Stimulated activated CD4-positive, alpha-beta T cell treated with anti-CD3 and anti-CD28 coated beads, Interleukin-2, amount 100 ng/mL, for 24 hours (primary cell): ENCODE results near the gene TSPAN11.
"Not testable (repeated sequence)": the region's sequence is repeated elsewhere in the genome, so short reads cannot be mapped to it uniquely, and the experiment has no call there.

ENCODE experiments used
- DNase-seq, 2 donors: peaks; one replicate each; pipeline ENCODE4 v3.0.0-alpha.2; 2020

The TSPAN11 gene

GRCh38 chr12:31021809-31022494, 95.4 kb downstream of the TSPAN11 start:
- DNase-seq: no peak

DNA sequence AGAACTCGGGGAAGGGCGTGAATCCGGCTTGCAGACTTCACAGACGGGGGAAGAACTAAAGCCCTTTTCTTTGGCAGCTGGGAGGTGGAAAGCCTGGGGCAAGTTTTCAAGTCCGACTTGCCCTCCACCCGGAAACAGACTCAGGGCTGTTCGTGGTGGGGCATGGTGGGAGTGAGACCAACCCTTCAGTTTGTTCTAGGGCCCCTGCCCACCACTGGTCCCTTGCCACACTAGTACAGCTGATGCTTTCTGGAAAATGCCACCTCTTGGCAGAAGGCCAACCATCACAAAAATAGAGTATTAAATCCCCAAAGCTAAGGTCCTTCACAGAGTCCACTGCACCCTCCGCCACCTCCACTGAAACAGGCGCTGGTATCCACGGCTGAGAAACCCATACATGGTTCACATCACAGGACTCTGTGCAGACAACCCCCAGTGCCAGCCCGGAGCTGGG, 96.8 kb downstream of the TSPAN11 start:
- no peak for DNase-seq

DNA sequence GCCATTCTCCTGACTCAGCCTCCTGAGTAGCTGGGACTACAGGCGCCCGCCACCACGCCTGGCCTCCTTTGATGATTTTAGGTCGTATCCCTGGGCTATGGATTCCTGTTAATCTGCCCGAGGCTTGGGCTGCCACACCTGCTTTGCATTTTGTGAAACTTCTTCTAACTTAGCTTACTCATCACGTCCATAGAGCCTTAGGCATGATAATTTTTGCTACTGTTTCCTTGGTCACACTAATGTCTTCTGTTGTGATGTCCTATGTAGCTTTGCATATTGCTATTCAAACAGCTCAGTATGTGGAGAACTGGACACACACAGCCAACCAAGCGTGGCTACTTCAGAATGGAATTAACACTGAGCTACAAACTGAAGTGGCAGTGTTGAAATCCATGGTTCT, 99.7 kb downstream of the TSPAN11 start:
- no peak for DNase-seq

DNA sequence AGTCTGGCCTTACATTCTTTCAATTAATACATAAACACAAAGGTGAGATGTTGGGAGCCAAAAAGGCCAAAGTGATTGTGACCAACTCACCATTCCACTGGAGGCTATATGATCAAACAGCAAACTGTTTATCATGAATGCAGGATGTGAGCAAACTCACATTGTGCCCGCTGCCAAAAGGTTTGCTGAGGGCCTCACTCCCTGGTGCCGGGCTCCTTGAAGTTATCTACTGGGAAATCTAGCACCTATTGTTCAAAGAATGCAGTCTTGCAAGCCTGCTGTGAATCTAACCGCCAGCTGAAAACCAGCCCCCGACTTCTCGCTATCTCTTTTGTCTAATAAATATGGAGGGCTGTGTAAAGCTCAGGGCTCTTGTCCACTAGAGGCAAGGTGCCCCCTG, 100.5 kb downstream of the TSPAN11 start:
- not testable (repeated sequence) for DNase-seq

GRCh38 chr12:31029468-31029867, 102.9 kb downstream of the TSPAN11 start:
- no peak for DNase-seq

GRCh38 chr12:31029916-31030562, 103.5 kb downstream of the TSPAN11 start:
- no peak for DNase-seq

GRCh38 chr12:31031951-31032335, 105.4 kb downstream of the TSPAN11 start:
- no peak for DNase-seq

- no peak for DNase-seq
Measured at GRCh38 chr12:31033146-31033545, 106.6 kb downstream of the TSPAN11 start.

GRCh38 chr12:31033681-31034080, 107.1 kb downstream of the TSPAN11 start:
- no peak for DNase-seq

DNA sequence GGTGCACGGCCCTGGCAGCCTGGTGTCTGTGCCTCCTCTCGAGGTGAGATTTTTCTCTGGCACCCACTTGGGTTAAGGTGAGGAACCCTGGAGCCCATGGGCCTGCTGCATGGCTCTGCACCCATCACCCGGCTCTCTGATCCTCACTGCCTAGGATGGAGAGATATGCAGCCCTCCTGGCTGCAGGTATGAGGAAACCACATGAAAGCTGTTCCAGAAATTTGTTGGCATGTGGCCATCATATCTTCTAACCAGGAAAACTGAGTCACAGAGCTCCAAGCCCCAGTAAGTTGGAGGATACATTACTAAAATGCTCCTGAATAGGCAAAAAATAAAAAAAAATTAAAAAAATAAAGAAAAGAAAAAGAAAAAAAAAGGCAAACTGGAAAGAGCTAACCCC, 107.8 kb downstream of the TSPAN11 start:
- DNase-seq: no peak

DNA sequence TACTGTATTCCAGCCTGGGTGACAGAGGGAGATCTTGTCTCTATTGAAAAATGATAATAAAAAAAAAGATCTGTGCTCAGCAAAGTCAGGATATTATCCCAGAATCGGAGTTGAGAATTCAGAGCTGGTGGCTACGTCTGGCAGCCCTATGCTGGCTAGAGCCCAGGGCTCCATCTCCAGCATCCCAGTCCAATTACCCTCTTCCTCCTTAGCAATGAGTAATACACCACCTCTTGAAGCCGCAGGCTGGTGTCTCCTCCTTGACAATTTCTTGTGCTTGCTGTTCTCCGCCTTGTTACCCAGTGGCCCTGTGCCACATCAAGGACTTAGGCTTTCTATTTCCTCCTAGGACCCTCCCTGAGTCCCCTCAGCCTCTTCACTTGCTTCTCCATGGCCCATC, 108.7 kb downstream of the TSPAN11 start:
- no peak for DNase-seq

- DNase-seq: no peak
Measured at GRCh38 chr12:31035967-31036665, 109.6 kb downstream of the TSPAN11 start.

DNA sequence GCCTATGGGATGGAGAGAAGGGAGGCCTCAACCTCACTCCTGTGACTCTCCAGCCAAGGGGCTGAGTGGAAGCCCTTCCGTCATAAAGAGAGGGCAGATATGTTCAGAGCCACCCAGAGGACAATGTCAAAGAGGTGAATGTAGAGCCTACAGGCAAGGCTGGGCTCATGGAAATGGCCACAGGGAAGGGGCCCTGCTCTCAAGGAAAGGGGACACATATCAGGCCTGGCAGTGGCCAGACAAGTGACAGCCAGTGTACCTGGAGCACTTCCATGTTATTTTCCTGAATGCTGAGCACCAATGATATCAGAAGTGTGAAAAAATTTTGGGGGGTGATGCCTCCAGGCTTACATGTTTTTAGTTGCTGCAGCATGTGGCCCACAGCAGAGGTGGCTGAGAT, 110.5 kb downstream of the TSPAN11 start:
- no peak for DNase-seq

- no peak for DNase-seq
Measured at GRCh38 chr12:31037931-31038330, 111.4 kb downstream of the TSPAN11 start.

DNA sequence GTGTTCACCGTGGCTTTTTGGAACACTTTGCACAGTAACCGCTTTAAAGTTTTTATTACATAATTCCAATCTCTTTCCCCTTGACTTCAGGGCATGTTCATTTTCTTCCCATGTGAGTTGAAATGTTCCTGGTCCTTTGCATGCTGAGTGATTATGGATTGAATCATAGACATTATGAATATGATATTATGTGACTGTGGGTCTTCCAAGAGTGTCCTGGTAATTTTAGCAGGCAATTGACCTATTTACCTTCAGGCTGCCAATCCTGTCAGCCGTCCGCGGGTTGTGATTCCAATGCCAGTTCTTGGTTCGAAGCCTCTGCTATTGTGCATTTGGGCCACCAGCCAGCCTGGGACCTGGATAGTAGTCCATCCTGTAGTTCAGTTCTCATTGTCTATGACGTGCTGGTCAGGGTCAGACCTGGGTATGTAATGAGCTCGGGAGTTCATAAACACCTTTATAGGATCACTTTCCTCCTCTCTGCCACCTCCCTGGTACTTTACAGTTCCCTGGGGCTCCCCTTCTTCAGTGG, 114.6 kb downstream of the TSPAN11 start:
- no peak for DNase-seq
